ENCODE results near the gene FNBP1L. TPM values are rescaled to one million over a fixed set of nuclear protein-coding genes. Genes with fewer than 3 reads are reported as not detected.

FNBP1L gene
- total and polyA plus RNA-seq, 2 experiments from 2014 or later, result 56.3 to 132 TPM

GRCh38 chr1:93593854-93594602 is 146.1 kb downstream of the FNBP1L start (continued):
- TF ChIP-seq ZNF462 (CRISPR knock-in tag; IDR thresholded peaks at IDR 0.05), result no peak

GRCh38 chr1:93594603-93594880 is 146.6 kb downstream of the FNBP1L start:
- Mint-ChIP-seq H3K4me1 (peaks cover 46% of the 10 kb centered on the region), H3K27ac (no peak overlapping the region), H3K4me3 (no peak overlapping the region), H3K36me3 (ENCODE audit: low read depth) (peaks cover 3% of the 10 kb centered on the region; the same call in 1 of the 3 replicates), H3K27me3 (ENCODE audit: insufficient read depth, low read depth, poor library complexity) (peaks cover 2% of the 10 kb centered on the region), H3K9me3 (no peaks in the 10 kb centered on the region)
- Histone ChIP-seq H2AFZ (no peak overlapping the region), H3K4me2 (0 out of 2 replicates have a peak overlapping the region, but pooled peaks have one; percentile 39), H3F3A (replicated peaks; ENCODE audit: low read depth) (no peaks in the 10 kb centered on the region), H3K9me2 (ENCODE audit: insufficient read depth) (no peaks in the 10 kb centered on the region), H4K20me1 (replicated peaks; ENCODE audit: insufficient read depth) (no peaks in the 10 kb centered on the region), H3K27me3 (ENCODE audit: insufficient read depth) (no peaks in the 10 kb centered on the region), H3K79me2 (replicated peaks; ENCODE audit: insufficient read depth) (0 out of 2 replicates have a peak, but pooled peaks cover 4% of the 10 kb centered on the region), H3K4me3 (no peak overlapping the region), H3K4me1 (ENCODE audit: insufficient read depth) (peaks cover 35% of the 10 kb centered on the region), H3K27ac (ENCODE audit: low read depth) (peak overlapping the region; percentile 65; the same call in 1 of the 2 replicates), H3K36me3 (ENCODE audit: insufficient read depth) (no peaks in the 10 kb centered on the region)
- ATAC-seq, result no peak
- no peak for DNase-seq (ENCODE audit: low spot score)
- no peak for TF ChIP-seq ZNF462 (CRISPR knock-in tag; IDR thresholded peaks at IDR 0.05)
- TF ChIP-seq CTCF (conservative IDR thresholded peaks at IDR 0.05; ENCODE audit: low read depth in 2 of 2), result no peak
- no peak for TF ChIP-seq ETS1 (IDR thresholded peaks at IDR 0.05)
- no peak for TF ChIP-seq EZH2 (IDR thresholded peaks at IDR 0.05; ENCODE audit: low read depth, unreplicated experiment)
- no peak for TF ChIP-seq STAT1 (IDR thresholded peaks at IDR 0.05; ENCODE audit: unreplicated experiment)
